ENCODE measurements around the gene OAT.
A peak's percentile ranks its signal among the peaks of the same experiment; 100 is the strongest.

Gene OAT

DNA sequence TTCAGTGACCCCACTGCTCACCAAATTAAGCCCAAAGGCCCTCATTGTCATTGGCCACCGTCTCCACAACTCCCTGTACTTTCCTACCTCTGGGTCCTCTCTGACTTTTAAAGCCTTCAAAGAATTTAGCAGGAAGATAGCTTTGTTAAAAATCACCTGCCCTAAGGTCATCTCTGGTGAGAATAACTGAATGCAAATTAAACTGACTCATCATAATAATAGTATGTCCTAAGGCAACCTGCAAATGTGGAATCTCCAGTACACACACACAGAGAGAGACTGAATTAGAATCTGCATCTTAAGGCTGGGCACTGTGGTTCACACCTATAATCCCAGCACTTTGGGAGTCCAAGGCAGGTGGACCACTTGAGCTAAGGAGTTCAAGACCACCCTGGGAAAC, 24.1 kb downstream of the OAT start:
- DNase-seq, result no peak

DNA sequence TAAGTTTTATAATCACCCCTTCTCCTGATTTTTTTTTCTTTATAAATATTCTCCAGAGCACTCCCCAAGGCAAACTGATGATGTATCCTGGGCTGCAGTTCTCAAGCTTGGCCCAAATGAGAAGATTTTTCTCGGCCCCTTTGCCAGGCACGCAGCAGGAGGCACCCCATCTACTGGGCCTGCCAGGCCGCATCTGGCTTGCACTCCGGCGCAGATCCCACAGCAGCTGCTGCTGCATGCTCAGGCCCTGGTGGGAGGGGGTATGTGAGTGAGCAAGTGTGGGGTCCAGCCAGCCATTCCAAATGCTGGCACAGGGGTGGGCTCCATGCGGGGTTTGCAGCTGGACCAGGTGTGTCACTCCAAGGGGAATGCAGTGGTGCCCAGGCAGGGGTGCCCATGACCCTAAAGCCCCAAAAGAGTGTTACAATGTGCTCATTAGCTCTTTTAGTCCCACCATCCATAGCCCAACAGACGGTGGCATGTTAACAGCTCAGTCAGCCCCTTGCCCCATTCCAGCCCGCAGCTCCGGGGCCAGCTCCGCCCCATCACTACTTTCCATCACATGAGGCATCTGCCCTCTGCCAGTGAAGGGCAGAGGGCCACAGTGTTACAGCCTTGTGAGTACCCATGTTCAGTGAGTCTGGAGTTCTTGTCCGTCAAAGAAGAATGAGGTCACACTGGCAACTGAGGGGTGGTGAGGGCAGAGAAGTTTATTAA, 25.9 kb downstream of the OAT start:
- DNase-seq, result no peak

DNA sequence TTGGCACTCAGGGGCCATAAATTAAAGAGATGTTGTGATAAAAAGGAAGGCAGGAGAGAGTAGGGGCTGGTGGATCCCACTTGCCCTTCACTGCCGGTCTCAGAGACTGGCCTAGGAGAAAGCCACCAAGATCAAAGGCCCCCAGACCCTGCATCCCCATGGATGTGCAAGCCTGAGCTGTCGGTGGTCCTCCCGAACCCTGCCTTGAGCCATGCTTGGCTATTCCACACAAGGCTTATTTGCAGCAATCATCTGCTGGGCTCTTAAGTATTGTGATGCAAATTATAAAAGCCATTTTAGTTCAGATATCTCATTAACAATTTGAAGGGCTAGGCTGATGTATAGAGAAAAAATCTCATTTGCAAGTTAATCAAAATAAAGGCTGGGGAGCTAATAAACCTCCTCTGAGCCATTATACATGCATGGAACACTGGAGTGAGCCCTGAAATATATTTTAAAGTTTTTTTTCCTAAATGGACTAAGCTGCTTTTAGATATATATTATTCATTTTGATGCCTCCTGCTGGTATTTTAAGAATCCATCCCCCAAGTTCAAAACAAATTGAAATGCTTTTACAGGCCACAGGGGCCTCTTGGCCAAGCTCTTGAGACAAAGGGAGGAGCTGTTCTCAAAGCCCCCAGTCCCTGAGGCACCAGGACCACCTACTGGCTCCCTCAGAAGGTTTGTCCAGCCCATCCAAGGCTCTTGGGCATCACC, 28.1 kb downstream of the OAT start:
- DNase-seq, result no peak

DNA sequence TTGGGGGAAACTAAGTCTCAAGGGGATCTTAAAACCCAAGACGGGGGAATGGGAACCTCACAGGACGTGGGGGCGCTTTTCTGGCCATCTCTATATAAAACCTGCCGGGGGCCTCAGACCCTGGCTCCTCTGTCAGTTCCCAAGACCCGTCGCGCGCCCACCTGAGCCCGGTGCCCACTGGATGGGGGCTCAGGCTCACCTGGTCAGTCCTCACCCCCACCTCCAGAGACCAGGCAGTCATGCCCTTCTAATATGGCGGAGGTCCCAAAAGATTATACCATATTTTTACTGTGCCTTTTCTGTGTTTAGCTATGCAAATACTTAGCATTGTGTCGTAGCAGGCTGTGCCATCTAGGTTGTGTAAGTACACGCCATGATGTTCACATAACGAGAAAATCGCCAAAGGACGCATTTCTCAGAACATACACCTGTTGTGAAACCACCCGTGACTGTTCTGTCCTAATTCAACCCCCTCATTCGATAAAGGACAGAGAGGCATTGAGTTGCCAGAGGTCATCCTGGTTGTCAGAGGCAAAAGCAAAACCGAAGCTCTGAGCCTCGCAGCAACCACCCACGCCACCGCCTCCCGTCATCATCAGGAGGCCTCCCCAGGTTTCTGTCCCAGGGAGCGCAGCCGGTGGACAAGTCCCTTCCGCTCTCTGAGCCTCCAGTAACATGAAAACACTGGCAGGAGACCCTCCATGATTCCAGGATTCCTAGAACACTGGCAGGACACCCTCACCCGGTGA, 28.9 kb downstream of the OAT start:
- DNase-seq, result no peak

DNA sequence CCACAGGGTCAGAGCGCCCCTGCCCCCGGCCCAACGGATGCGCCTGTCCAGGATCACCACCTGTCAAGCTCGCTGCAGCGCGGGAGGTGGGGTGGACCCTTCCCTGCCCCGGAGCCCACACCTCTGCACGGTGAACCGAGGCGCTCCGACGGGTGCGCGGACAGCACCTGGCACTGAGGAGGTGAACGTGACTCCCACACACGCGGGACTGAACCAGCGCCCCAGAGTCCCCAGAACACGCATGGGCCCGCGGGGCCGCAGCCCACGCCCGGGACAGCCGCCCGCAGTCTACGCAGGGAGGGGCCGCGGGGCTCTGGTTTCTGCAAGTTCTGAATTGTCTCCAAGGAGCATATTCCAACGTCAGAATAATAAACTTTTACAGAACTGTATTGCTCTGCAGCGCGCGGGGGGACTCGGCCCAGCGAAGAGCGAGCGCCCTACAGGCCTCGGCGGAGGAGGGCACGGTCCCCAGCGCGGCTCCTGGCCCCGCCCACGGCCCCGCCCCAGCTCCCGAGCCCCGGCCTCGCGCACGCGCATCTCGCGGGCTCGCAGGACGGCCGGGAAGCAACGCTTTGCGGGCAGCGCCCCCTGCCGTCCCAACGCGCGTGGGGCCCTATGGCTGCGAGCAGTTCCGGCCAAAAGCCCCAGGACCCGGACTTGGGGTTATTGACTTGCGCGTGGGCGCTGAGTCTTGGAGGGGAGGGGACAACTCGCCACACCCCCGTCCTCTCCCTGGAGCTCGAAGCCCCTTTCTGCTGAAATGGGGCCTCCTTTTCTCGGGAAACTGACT, 29.7 kb downstream of the OAT start:
- DNase-seq, result peak; percentile 98

DNA sequence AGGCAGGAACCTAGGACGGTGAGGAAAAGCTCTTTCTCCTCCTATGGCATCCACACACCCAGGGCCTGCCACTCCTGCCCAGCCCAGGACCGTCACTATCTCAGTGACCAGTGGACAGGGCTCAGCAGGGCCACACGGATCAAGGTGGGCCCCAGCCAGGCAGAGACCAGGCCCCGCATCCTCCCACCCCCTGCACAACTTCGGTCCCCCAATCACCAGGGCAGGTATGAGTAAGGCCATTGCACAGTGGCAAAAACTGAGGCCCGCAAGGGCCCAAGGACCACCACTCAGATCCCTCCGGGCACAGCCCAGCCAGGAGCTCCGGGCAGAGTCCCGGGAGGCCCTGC, 30.3 kb downstream of the OAT start:
- DNase-seq, result no peak

DNA sequence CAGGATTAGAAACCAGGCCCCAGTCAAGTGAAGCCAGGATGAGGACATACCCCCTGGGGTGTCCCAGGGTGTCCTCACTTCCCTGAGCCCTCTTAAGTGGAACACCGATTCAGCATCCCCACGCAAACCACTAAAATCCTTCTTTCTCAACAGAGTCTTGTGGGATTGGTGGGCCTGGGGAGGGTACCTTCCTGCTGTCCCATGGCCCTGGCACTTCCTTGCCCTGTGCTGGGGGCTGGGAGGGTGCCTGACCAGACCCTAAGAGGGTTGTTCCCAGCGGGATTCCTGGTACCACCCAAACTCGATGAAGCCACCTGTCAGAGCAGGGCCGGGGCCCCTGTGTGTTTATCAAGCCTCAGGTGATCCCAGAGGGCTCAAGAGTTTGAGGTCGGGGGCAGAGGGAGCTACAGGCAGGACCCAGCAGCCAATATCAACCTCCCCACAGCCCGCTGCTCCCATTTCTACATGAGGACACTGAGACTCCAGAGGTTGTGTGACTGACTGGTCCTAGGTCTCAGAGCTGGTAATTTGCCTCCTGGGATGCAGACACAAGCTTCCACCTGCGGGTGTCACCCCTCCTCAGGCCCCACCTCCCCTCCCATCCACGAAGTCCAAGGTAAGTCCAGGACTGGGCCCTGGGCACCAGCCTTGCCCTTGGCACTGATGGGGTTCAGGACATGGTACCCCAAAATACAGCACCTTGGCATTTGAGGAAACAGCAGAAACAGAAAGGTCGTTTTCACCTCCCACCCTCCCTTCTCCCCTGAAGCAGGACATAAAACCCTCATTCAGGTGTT, 31.4 kb downstream of the OAT start:
- no peak for DNase-seq

DNA sequence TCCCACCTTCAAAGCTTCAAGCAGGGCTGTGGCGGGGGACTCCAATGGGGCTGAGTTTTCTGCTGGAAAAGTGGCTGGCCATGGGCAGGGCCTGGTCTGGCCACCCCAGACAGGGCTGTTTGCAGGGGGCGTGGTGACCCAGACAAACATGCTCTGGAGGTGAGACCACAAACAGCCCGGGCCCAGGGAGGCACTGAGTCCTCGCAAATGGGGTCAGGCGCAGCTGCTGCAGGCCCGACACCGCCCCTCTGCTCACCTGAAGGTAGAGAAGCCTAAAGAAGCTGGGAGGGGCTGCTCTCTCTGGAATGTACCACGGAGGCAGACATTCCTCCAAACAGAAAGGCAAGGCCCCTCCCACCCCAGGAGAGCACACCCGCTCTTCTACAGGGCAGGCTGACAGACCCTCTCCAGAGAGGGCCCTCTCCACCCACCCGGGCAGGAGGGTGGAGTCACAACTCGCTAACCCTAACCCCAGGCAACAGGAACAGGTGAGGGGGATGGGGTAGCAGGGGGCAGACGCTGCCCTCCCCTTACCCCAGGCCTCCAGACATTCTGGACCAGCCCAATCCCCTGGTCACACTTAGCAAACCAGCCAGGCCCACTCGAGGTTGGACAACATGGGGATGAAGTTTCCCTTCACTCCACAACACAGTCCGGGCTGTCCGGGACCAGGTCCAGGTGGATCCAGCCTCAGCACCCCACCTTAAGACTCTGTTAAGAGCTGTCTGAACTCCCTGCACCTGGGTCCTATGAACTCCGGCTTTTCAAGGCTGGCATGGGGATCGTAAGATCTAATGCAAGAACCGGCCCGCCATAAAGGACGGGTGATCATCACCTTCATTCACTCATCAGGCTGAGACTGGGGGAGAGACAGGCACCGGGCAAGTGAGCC, 32.3 kb downstream of the OAT start:
- no peak for DNase-seq

DNA sequence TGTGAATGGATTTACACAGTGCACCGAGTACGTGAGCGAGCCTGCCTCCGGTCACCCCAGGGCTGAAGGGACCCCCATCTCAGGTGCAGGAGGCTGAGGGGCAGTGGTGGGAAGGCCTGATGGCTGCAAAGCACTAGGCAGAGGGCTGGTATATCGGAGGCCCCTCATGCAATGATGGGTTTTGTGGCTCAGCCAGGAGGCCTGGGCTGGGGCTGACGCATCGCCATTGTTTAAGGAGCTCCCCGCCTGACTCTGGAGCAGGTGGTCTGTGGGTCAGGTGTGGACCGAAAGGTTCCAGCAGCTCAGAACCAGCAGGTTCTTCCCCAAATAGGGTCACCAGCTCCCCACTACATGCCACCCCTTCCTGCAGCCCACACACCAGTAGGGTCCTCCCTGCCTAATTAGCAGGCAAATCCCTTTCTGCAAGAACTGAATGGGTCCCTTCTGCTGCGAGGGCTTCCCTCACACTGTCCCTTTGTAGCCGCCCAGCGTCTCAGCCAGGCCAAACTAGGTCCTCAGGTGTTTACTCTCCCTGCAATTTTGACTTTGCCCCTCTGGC, 33.0 kb downstream of the OAT start:
- DNase-seq, result no peak

DNA sequence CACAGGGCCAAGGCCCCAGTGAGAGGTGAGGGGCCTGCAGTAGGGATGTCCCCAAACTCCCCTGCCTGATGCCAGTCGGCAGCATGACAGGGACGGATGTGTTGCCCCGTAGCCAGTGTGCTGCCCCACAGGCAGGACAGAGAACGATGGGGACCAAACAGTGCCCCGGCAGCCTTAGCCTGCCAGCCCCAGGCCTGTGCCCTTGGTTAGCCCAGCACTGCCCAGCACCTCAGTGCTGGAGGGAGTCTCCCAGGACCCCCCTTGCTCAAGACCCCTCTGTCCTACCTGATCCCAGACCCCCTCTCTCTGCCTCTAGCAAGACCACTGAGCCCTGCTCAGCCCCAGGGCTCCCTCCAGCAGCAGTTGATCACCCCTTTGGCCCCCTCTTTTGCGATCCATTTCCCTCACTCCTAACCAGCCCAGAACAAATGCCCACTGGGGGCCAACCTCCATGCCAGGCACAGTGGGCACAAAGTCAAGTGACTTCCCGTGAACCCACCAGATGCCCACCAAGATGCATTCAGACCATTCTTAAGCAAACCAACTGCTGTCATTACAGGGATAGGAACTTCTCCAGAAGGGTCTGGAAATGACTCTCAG, 34.0 kb downstream of the OAT start:
- no peak for DNase-seq

DNA sequence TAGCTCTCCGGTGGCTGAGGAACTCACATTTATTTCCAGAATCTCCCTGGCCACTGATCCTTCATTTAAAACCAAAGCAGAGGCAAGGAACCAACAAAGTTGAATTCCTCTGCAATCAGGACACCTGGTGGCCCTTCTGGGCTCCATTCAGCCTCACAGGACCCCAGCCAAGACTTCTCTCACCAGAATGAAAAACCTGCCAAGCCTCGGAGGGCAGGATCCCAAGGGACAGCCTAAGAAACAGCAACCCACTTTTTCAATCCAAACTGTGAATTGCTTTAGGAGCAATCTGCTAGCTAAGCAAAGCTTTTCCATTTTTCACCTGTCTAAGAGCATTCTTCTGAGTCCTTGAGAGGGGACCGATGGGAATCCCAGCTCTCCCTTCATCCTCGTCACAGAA, 34.6 kb downstream of the OAT start:
- DNase-seq, result no peak

DNA sequence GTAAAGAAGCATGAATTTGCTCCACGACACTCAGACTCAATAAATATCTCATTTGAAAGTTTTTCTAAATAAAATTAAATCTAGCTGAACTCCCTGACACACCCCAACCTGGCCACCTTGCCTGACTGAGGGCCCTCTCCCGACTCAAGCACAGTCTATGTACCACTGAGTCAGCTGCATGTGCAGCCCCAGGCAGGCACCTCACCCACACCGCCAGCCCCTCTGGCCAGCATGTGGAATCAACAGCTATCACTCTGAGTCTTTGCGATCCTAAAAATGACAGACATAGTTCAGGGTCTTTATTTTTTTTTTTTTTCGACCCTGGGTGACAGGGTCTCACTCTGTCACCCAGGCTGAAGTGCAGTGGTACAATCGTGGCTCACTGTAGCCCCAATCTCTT, 35.2 kb downstream of the OAT start:
- DNase-seq, result no peak

DNA sequence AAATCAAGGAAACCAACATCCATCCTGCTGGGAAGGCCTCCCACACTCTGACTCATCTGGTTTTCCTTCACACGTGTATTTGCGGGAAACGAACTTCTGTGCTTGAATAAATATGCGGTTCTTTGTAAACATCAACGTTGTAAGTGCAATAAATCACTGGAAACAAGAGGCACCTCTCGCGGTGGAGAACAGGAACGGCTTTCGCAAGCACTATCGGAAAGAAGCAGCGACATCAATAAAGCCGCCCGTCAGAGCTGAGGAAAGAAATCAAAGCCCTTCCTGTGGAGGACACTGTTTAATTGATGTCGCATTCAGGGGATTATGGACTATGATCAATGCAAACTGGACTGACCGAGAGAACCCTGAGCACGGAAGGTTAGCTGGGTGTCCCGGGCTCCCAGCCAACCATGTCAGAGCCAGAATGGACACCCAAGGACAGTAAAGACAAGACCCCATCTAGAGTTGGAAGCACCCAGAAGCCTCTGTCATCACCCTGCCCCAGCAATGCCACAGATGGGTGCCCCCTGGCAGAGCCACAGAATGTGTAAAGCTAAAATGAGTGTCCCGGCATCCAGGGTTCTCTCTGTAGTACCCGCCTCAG, 37.6 kb downstream of the OAT start:
- DNase-seq, result no peak

DNA sequence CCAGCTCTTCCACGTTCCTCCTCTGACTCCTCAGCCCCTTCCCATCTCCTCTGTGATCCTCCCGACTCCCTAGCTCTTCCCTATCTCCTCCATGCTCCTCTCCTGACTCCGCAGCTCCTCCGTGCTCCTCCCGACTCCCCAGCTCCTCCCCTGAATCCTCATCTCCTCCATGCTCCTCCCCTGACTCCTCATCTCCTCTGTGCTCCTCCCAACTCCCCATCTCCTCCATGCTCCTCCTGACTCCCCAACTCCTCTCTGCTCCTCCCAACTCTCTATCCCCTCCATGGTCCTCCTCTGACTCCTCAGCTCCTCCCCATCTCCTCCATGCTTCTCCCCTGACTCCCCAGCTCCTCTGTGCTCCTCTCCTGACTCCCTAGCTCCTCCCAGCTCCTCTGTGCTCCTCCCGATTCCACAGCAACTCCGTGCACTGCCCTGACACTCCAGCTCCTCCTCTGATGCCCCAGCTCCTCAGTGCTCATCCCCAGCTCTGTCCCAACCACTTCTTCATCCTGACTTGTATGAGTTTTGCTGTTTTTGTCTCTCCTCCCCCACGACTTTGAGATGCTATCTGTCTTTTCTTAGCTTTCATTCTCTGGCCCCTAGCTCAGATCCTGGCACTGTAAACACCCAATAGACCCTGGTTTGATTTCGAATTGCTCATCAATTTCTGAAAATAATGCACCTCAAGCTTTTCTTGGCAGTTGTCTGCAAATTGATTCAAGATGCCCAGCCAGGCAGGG, 38.3 kb downstream of the OAT start:
- DNase-seq, result no peak

DNA sequence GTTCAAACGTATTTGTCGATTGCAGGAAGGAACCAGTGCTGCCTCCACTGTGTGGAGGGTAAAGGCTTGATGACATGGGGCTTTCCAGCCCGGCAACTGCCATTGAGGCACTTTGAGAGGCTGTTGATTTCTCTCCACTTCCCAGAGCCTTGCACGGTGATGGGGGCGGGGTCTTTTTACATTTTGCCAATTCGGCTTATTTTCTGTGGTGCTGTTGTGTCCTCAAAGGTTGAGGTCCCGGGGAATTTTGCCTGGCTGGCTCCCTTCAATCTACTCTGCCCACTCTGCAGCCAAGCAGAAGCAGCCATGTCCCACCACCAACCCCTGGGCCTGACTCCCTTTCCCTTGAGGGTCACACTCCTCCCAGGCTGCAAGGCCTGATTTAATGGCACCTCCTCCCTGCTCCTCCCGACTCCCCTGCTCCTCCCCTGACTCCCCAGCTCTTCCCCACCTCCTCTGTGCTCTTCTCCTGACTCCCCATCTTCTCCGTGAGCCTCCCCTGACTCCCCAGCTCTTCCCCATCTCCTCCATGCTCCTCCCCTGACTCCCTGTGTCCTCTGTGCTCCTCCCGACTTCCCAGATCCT, 39.0 kb downstream of the OAT start:
- no peak for DNase-seq

DNA sequence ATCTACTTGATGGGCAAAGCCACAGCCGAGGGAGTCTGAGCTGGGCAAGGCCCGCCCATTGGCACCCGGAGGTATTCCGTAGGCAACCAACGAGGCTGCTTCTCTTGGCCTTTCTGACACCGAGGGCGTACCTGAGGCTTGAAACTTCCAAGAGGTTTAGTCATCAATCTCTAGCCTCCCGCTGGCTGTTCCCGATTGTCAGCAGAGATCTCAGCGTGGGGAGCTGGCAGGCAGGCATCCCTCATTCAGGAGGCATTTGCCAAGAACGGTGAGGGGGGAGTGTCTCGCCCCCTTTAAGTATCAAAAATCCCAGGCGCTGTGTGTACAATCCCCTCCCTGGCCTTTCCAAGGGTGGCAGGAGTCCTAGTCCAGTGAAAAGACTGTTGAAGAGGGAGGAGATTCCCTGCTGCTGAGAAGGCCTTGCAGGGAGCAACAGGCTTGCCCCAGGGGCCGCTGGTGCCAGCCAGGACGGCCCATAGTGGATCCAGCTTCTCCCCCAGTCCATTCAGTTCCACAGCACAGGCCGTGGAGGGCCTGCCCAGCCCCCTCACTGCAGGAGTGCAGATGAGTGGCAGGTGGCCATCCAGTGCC, 39.7 kb downstream of the OAT start:
- no peak for DNase-seq

DNA sequence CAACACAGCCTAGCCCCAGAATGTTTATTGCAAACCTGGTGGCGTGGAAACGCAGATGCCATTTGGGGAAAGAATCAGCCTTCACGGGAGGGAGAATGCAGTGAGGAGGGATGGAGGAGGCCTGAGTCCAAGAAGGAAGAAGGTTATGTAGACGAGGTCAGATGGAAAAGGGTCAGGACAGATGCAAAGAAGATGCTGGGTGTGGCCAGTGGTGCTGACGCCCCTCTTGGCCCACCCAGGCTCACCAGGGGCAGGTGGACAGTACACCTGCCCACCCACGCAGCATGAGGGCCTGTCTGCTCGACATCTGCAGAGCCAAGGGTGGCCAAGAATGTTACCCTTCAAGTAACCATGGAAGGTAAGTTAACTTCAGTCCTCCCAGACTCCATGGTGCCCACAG, 40.5 kb downstream of the OAT start:
- no peak for DNase-seq

DNA sequence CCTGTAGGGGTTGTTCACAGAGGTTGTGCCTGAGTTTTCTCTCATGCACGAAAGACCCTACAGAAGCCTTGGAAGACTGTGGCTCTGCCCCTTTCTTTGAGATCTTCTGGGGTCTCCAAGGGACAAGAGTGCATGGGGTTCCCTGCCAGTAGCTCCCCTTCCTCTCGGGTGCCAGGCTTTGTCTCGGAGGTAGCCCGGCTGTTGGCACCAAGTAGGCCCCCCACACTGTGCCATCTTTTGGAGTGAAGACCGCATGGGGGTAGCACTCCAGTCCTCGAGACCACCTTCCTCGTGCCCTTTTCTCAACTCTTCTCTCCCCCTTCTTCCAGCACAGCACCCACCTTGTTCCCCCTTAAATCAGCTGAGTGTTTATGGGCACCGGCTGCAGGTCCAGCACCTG, 41.6 kb downstream of the OAT start:
- no peak for DNase-seq

DNA sequence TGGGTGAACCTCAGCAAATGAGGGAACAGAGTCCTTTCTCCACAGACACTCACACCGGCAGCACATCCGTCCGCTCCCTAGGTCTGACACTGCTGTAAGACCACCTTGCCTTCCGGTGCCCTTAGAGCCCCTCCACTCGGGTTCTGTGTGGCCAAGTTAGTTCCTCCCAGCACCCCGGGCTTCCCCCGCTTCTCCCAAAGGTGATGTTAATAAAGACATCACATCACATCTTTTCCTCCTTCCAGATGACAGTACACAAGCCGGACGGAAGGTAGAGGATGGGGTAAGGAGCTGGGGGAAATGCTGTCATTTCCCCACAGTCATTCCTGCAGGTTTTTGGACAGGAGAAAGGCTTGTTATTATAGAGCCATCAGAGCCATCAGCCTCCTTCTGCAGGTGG, 42.3 kb downstream of the OAT start:
- no peak for DNase-seq
